ENCODE results near the gene ZBED4. TPM values are rescaled to one million over a fixed set of nuclear protein-coding genes. Genes with fewer than 3 reads are reported as not detected.

The ZBED4 gene
- total RNA-seq, 1 experiment from 2014 or later: 23.0 TPM

GRCh38 chr22:49909476-49910205 is 56.0 kb downstream of the ZBED4 start:
- no CpG with 5 or more reads among the region's 23 CpGs for WGBS (ENCODE audit: extremely low coverage, insufficient read length, low lambda C conversion rate)
- Histone ChIP-seq H3K9me3 (ENCODE audit: control insufficient read depth, low read depth, low read length) (no peaks in the 10 kb centered on the region), H3K79me1 (ENCODE audit: insufficient read depth, low read depth, low read length, poor library complexity, severe bottlenecking) (no peaks in the 10 kb centered on the region), H3T11ph (ENCODE audit: low read length) (no peak overlapping the region), H2BK5ac (ENCODE audit: insufficient read length, low read length) (no peak overlapping the region), H3K79me2 (ENCODE audit: insufficient read depth, low read length) (no peaks in the 10 kb centered on the region), H3K27me3 (ENCODE audit: insufficient read depth, low read length) (no peaks in the 10 kb centered on the region), H4K5ac (ENCODE audit: insufficient read length, low read depth, low read length) (no peak overlapping the region), H3K27ac (ENCODE audit: insufficient read length, low read depth, low read length) (no peak overlapping the region), H3K18ac (ENCODE audit: insufficient read length, low read depth, low read length) (no peak overlapping the region), H3K56ac (ENCODE audit: insufficient read length, low read depth, low read length) (no peak overlapping the region), H4K91ac (ENCODE audit: insufficient read length, low read depth, low read length) (no peak overlapping the region), H2BK15ac (ENCODE audit: low read depth, low read length) (no peak overlapping the region), H2BK20ac (ENCODE audit: low read depth, low read length, poor library complexity, severe bottlenecking) (no peak overlapping the region), H3K23ac (ENCODE audit: insufficient read length, low read depth, low read length) (no peak overlapping the region), H3K4me1 (ENCODE audit: insufficient read depth, low read length) (no peaks in the 10 kb centered on the region), H3K4ac (ENCODE audit: low read depth, low read length) (no peak overlapping the region), H2BK12ac (ENCODE audit: insufficient read length, low read depth, low read length) (no peak overlapping the region), H3K4me2 (ENCODE audit: insufficient read depth, insufficient read length, low read length) (no peak overlapping the region), H4K8ac (replicated peaks; ENCODE audit: insufficient read length, low read depth, low read length) (no peak overlapping the region), H3K23me2 (ENCODE audit: insufficient read length, low read depth, low read length, poor library complexity, severe bottlenecking) (no peaks in the 10 kb centered on the region), H2AK5ac (ENCODE audit: insufficient read length, low read length) (no peak overlapping the region), H4K20me1 (ENCODE audit: control insufficient read depth, insufficient read depth, insufficient read length) (no peaks in the 10 kb centered on the region), H2BK120ac (ENCODE audit: low read depth, low read length, poor library complexity, severe bottlenecking) (no peak overlapping the region), H2AFZ (ENCODE audit: low read length) (no peak overlapping the region), H3K9ac (ENCODE audit: extremely low read depth, insufficient read length, low read length) (no peak overlapping the region), H3K14ac (ENCODE audit: insufficient read depth, low read length) (no peak overlapping the region)
- no peak for TF ChIP-seq CTCF (conservative IDR thresholded peaks at IDR 0.05)
- Mint-ChIP-seq H3K36me3 (ENCODE audit: insufficient read depth in 1 of 3, low read depth in 3 of 3) (peaks cover 10 to 50% (median 42%) of the 10 kb centered on the region in 3 experiments; a peak in 6 of 7 replicates), H3K27me3 (ENCODE audit: low read depth) (no peaks in the 10 kb centered on the region), H3K9me3 (no peaks in the 10 kb centered on the region; a peak in 1 of 5 replicates), H3K4me1 (peaks cover 0 to 6% of the 10 kb centered on the region in 2 experiments; a peak in 1 of 4 replicates), H3K4me3 (no peak overlapping the region), H3K27ac (no peak overlapping the region; a peak in 1 of 7 replicates)
- no peak for DNase-seq

Data from H9 (cell line).